NCI-H1105 treated with DMSO at 0.1 percent for 48 hours (cell line): ENCODE data around the gene NCOA5.
"Not testable (repeated sequence)": the region's sequence is repeated elsewhere in the genome, so short reads cannot be mapped to it uniquely, and the experiment has no call there.

Experiments used
- DNase-seq: peaks from one replicate; lab custom pipeline; 2025; lab: John Stamatoyannopoulos, UW

Gene NCOA5

GRCh38 chr20:46091622-46092535, 2.1 kb upstream of the NCOA5 start:
- not testable (repeated sequence) for DNase-seq

DNA sequence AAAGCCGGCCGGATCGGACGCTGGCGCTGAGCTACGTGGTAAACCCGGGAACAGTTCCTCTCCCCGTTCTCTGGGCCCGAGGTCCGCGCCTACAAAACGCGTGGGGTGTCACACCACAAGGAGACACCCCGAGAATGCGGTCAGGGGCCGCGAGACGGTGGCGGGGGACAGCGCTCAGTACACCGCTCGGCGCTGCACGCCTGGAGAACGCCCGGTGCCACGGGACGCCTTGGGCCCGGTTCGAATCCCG, 670 bp downstream of the NCOA5 start:
- DNase-seq, result no peak

DNA sequence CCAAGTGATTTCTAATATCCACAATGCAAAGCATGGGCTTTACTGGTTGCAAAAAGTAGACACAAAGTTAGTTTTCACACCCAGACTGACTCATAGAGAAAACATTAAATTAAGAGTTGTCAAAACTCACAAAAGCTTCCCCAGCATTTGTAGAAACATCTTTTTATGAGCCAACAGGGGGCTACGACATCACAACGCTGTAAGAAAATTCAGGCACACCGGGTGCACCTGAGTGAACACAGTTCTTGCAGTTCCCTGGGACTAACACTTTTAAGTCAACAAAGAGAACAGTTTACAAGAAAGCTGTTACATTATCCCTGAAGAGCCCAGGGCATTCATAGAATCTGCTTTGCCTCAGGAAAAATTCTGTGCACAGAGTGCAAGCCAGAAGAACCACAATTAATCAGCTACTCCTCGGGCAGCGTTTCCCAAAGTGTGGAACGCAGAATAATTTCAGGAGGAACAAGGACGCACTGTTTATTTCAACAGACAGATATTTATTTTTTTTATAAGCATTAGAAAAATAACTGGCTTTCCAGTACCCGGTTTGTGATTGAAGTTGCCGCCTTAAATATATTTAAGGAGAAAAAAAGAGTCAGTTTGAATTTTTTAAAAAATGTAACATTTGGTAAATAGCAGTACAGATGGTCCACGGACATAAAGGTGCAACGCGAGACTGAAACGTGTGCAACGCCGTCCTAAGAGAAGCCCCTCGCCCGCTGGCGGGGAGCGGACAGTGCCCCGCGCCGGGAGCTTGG, 1.2 kb downstream of the NCOA5 start:
- peak; percentile 40 for DNase-seq

DNA sequence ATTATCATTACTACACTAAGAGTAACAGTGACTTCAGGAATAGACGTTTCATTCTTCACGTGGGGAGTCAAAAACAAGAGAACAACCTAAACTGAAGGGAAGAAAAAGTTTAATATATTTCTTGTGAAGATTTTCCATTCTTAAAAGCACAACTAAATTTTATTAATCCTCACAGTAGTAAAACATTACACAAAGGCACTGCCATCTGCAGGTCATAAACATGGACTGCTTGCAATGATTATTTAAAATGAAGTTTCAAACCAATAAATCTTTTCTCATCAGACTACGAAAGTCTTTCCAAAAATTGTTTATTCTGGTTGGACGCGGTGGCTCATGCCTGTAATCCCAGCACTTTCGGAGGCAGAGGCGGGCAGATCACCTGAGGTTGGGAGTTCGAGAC, 2.6 kb downstream of the NCOA5 start:
- DNase-seq, result no peak

DNA sequence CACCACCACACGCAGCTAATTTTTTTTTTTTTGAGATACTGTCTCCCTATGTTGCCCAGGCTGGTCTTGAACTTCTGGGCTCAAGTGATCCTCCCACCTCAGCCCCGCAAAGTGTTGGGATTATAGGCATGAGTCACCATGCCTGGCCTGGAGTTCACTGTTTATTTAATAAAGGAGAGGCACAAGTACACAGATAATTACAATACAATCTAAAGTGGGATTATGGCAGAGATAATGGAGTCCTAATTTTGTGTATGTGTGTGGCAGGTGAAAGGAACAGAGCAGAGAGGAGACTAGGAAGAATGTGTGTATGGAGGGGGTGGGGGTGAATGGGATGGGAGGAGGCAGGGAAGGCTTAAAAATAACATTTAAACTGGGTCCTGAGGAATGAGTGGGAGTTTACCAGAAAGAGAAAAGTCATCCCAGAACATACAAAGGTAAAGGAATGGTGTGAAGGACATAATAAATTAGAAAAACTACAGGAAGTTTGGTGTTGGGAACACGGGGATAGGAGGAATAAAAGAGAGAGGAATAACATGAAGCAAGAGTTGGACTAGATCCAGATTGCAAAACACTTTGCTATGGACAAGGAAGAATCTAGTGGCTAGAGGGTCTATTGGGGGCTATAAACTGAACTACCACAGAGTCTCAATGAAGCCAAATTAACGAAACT, 4.4 kb downstream of the NCOA5 start:
- DNase-seq, result peak; percentile 67

GRCh38 chr20:46084805-46085178, 5.0 kb downstream of the NCOA5 start:
- no peak for DNase-seq

GRCh38 chr20:46083531-46084061, 6.2 kb downstream of the NCOA5 start:
- no peak for DNase-seq

- no peak for DNase-seq
Observed at GRCh38 chr20:46083101-46083500, 6.7 kb downstream of the NCOA5 start.

- DNase-seq, result no peak
Observed at GRCh38 chr20:46081074-46081473, 8.7 kb downstream of the NCOA5 start.

DNA sequence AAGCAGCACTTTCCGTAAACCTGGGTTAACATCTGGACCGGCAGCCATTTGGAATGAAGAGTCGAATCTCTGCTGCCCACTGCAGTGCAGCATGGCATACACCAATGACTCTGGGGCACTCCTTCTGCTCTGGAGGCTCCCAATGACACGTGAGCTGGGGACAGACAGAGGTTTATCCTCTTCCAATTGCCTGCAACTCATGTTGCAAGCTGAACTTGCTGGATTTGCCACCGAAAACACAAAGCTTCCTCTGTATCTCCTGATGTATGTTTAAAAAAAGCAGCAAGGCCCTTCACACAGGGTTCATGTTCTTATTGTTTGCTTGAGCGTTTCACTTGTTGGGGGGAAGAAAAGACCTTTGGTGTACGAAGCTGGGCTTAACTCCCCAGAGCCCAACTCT, 10.8 kb downstream of the NCOA5 start:
- DNase-seq, result no peak

DNA sequence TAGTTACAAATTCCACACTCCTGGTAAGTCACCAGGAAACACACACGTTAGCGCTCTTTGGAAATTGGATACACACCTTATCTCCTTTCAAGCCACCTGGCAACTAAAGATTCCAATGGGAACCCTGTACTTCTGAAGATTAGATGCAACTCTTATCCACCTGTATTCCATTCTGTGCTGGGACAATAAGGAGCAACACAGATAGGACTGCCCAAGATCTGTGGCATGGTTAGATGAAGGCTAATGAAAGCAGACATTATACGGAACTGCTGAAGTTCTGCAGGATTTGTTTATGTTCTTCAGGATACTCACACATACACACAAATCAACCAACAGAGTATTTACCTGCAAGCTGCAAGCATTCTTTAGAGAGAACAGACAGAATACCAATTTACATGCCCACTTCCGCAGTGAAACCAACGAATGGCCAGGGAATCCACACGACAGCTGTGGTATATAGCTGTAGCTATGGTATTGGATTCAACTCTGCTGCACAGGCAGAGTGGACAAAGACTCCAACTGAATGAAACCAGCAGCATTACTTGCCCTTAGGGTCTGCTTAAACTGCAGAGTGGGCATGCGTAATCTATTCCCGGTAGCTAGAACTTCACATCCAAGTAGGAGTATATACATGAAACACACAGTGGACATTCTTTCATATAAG, 12.0 kb downstream of the NCOA5 start:
- no peak for DNase-seq

DNA sequence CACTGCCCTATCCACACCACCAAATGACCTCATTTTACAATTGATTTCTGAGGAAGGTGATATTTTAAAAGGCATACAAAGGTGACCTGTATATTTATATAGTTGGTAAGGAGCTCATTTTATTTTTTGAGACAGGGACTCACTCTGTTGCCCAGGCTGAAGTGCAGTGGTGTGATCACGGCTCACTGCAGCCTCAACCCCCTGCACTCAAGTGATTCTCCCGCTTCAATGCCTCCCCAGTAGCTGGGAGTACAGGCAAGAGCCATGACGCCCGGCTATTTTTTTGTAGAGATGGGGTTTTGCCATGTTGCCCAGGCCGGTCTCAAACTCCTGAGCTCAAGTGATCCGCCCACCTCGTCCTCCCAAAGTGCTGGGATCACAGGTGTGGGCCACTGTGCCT, 13.0 kb downstream of the NCOA5 start:
- no peak for DNase-seq

DNA sequence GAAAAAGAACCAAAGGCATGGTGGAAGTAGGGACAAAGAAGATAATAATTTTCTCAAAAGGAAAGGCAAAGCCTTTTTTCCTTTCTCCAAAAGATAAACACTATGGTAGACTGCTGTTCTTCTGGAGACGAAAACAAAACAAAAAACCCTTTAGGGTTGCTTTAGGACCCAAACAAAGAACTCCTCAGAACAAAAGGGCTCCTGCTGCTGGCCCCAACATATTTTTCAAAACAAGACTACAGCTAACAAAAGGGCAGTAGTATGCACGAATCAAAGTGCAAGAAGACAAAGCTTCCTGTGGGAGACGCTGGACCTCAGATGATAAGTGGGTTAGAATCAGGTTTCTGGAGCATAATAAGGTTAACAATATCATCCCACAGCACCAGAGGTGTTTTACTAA, 15.8 kb downstream of the NCOA5 start:
- no peak for DNase-seq

DNA sequence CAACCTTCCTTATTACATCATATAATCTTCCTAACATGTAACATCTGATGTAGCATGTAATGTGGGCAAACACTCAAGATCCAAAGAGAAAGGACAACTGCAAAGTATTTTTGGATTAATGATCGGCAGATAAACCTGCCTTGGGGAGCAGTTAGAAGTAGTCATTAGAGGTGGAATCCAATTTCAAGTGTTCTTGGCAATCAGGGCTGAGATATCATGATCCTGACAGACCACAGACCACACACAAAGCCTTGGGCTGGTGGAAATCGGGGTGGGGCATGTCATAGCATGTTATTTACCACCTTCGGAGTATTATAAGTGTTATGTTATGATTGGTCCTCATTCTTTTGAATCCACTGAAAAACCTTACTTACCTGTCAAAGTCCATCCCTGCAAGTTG, 16.3 kb downstream of the NCOA5 start:
- DNase-seq, result no peak

GRCh38 chr20:46073024-46073423, 16.7 kb downstream of the NCOA5 start:
- DNase-seq, result no peak

GRCh38 chr20:46071573-46071972, 18.2 kb downstream of the NCOA5 start:
- no peak for DNase-seq

DNA sequence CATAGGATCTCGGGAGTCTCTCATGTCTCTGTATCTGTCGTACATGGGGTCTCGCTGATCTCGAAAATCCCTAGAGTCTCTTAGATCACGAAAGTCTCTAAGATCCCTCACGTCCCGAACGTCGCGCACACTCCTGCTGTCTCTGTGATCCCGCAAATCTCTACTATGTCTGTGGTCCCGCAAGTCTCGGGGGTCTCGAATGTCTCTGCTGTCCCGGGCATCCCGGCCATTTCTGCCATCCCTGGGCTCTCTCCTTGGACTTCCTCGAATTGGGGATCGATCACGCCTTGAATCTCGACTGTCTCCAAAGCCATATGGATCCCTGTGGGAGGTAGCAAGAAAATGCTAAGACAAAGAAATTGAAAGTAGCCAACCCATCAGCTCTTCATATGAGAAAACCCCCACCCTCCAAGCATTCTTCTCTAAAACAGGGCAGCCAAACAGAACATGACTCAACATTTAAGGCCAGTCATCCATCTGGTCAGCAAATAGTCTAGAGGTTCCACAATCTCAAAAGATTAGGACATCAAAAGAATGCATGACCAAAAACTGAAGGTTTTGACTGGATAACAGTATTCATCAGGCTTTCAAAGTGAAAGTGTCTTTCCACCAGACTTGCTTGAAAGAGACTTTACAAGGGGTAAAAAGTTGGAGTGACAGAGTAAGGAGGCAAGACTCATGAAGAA, 19.4 kb downstream of the NCOA5 start:
- no peak for DNase-seq

- no peak for DNase-seq
Observed at GRCh38 chr20:46065691-46066090, 24.1 kb downstream of the NCOA5 start.

DNA sequence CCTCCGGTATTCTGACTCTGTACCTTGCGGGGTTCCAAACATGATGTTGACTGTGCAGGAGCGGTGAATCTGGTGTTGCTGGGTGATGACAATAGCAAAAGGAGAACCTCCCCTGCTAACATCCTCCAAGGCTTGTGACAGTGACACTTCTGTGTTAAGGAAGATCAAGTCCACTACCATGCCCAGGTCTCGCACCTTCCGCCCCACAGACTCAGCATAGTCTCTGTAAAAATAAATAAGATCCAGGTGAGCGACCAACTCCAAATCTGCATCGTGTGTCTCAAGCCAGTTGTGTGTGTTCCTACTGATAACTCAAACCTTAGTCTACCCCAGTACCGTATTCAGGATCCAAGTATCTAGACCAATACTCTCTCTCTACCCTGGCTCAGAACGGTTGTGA, 24.8 kb downstream of the NCOA5 start:
- no peak for DNase-seq

GRCh38 chr20:46063652-46064054, 26.1 kb downstream of the NCOA5 start:
- no peak for DNase-seq

DNA sequence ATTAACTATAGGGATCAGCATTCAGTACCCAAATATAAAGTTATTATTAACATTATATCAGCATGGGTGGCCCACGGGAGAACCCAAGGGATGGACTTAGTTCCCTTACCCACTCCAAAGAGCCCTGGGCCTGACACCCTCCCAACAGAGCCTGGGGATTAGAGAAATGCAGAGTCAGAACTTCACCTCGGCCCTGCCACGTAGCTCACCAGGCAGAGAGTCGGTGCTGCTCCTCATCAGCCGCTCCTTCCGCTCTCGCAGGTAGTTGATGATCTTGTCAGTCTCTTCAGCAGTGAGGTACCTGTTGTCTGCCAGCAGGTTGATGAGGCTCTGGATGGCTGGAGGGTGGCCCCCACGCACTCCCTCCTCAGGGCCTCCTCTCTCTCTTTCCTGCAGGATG, 26.6 kb downstream of the NCOA5 start:
- DNase-seq, result no peak

DNA sequence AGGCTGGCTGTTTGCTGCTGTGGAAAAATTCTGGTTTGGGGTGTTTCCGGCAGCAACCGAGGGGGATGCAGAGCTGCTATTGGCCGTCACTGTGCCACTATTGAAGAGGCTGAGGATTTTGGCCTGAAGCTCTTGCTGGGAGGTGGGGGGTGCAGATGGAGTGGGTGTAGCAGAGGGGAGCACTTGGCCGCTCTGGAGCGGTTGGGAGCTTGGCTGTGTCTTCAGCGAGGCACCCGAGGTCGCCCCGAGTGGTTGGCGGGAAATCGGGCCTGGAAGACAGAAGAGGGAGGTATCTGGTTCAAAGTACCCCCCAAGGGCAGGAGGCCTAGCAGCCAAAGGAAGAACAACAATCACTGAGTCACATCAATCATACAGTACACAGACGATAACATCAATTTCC, 27.1 kb downstream of the NCOA5 start:
- DNase-seq, result no peak
